ENCODE results near the gene NXF2B. TPM values are rescaled to one million over a fixed set of nuclear protein-coding genes. Genes with fewer than 3 reads are reported as not detected.

Gene NXF2B
- total RNA-seq, 5 donors from 2014 or later (not counting 1 experiment from before 2014, with no cell fraction given) = not detected

DNA sequence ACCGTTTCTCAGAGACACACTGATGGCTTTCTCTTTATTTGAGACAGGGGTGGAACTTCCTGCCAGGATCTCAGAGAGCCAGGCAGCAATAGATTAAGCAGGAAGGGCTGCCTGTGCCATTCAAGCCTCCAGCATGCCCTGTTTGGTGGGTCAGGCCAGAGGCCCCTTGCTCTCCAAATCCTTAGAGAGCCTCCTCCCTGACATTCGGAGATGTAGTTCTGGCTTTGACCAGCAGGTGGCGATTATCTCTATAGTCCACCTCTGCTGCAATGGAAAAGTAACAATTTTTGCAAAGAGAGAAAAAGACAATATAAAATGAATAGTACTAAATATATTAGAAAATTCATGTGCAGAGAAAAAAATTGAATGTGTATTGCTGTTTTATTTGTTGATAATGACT, 93.9 kb downstream of the NXF2B start:
- Mint-ChIP-seq H3K27ac (no peak overlapping the region), H3K27me3 (peaks cover 0 to 26% of the 10 kb centered on the region in 2 donors), H3K4me3 (no peak overlapping the region), H3K36me3 (no peaks in the 10 kb centered on the region), H3K9me3 (no peaks in the 10 kb centered on the region), H3K4me1 (no peaks in the 10 kb centered on the region)
- Histone ChIP-seq H3K4me1 (ENCODE audit: control insufficient read depth in 1 of 2, extremely low read depth in 1 of 2, insufficient read depth in 2 of 2, low read length in 2 of 2) (no peaks in the 10 kb centered on the region), H3K27ac (ENCODE audit: low read length) (no peak overlapping the region), H3K4me3 (ENCODE audit: control insufficient read depth in 1 of 2, extremely low read depth in 1 of 2, low read length in 1 of 2) (no peak overlapping the region), H3K27me3 (replicated peaks in 1 of 2; ENCODE audit: control insufficient read depth in 2 of 2, extremely low read depth in 1 of 2, insufficient read depth in 2 of 2, low read length in 1 of 2) (no peaks in the 10 kb centered on the region), H3K9me3 (no peaks in the 10 kb centered on the region), H3K36me3 (ENCODE audit: control insufficient read depth in 2 of 2, extremely low read depth in 1 of 2, insufficient read depth in 1 of 2, low read length in 1 of 2) (no peaks in the 10 kb centered on the region)
- CTCF ChIA-PET = interaction anchor here in 1 of 2 donors (0.6 kb wide), 2 partner anchors 556 to 943 kb away, joined by 3 to 6 read pairs; no protein-coding TSS in a partner anchor
- peak in 3 of 4 experiments; percentile 48 to 58 (median 55) for ATAC-seq (replicated peaks in 1 of 4)
- POLR2A ChIA-PET = no interaction called here
- no CpG with 5 or more reads among the region's 3 CpGs for WGBS (ENCODE audit: insufficient coverage)
- DNase-seq = peak in 34 of 35 experiments; percentile 3 to 71 (median 48)

DNA sequence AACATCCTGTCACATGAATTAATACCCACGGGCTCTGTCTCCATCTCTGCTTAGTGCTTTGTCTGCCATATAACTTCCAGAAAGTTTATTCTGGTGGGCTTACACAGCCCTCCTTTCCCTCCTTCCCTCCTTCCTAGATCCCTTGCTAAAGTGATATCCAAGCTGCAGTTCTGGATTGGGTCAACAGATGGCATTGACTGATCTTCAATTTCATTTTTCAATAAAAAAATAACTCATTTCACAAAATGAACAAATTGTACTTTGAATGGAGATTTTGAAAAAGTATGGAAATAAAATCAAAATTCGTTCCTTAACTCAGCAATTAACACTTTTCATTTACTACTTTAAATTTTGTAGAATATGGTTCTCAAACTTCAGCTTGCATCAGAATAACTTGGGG, 97.9 kb downstream of the NXF2B start:
- H3K4me3 Mint-ChIP-seq = no peak overlapping the region
- no peak overlapping the region for H3K27ac ChIP-seq (ENCODE audit: low read length)
- CTCF ChIA-PET = no interaction called here
- no peaks in the 10 kb centered on the region for H3K36me3 ChIP-seq (ENCODE audit: control insufficient read depth in 2 of 2, extremely low read depth in 1 of 2, insufficient read depth in 1 of 2, low read length in 1 of 2)
- no peaks in the 10 kb centered on the region for H3K4me1 ChIP-seq (ENCODE audit: control insufficient read depth in 1 of 2, extremely low read depth in 1 of 2, insufficient read depth in 2 of 2, low read length in 2 of 2)
- H3K4me3 ChIP-seq (ENCODE audit: control insufficient read depth in 1 of 2, extremely low read depth in 1 of 2, low read length in 1 of 2) = no peak overlapping the region
- POLR2A ChIA-PET = no interaction called here
- no peaks in the 10 kb centered on the region for H3K36me3 Mint-ChIP-seq
- peaks cover 0 to 11% of the 10 kb centered on the region in 2 donors for H3K27me3 Mint-ChIP-seq
- H3K27ac Mint-ChIP-seq = no peak overlapping the region
- no peaks in the 10 kb centered on the region for H3K9me3 Mint-ChIP-seq
- H3K4me1 Mint-ChIP-seq = no peaks in the 10 kb centered on the region
- DNase-seq (no peak), ATAC-seq (replicated peaks in 1 of 4) (no peak)
- H3K27me3 ChIP-seq (replicated peaks in 1 of 2; ENCODE audit: control insufficient read depth in 2 of 2, extremely low read depth in 1 of 2, insufficient read depth in 2 of 2, low read length in 1 of 2) = no peaks in the 10 kb centered on the region
- WGBS (ENCODE audit: insufficient coverage) = no CpG with 5 or more reads among the region's 2 CpGs
- no peaks in the 10 kb centered on the region for H3K9me3 ChIP-seq

DNA sequence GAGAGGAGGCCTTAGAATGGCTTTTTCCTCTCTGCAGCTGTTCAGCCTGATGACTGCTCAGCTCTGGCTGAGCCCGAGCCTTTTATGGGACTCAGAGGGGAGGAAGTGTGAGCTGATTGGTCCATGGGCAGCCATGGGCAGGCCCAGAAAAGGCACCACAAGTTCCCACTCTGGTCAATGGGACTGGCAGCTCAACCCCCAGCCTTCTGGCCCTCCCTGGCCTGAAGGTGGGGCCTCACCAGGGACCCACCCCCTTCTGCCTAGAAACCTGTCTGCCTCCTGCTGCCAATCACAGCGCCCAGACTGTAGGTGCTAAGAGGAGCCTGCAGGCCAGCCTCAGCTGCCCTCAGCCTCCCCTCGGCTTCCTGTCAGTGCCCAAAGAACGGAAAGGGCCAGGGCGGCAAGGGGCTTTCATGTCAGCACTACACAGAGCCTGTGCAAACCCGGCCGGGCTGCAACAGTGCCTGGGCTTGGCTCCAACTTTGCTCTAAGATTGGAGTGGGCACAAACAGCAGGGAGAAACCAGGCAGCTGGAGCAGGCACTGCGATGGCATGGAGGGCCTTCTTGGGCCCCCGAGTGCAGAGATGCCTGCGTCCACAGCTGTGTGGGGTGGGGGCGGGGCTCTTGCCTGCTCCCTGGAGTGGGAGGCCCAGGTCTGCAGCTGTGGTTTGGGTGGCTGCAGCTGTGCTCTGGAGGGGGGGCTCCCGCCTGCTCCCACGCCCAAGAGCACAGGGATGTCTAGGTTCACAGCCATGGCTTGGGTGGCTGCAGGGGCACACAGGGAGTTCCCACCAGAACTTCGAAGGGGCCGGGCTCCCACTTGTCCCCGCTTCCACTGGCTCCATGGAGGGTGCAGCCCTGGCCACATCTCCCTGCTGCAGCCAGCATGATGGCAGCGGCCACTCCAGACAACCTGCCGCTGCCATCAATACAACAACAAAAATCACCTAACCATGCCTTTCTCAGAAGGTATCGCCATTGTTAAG, 100.2 kb downstream of the NXF2B start:
- 84% methylated on average over 12 of the region's 19 CpGs for whole genome bisulfite sequencing (ENCODE audit: insufficient coverage)
- Histone ChIP-seq H3K27me3 (replicated peaks in 1 of 2; ENCODE audit: control insufficient read depth in 2 of 2, extremely low read depth in 1 of 2, insufficient read depth in 2 of 2, low read length in 1 of 2) (no peaks in the 10 kb centered on the region), H3K9me3 (no peaks in the 10 kb centered on the region), H3K4me1 (ENCODE audit: control insufficient read depth in 1 of 2, extremely low read depth in 1 of 2, insufficient read depth in 2 of 2, low read length in 2 of 2) (no peaks in the 10 kb centered on the region), H3K36me3 (ENCODE audit: control insufficient read depth in 2 of 2, extremely low read depth in 1 of 2, insufficient read depth in 1 of 2, low read length in 1 of 2) (no peaks in the 10 kb centered on the region), H3K4me3 (ENCODE audit: control insufficient read depth in 1 of 2, extremely low read depth in 1 of 2, low read length in 1 of 2) (no peak overlapping the region), H3K27ac (ENCODE audit: low read length) (no peak overlapping the region)
- peak in 9 of 35 experiments; percentile 3 to 41 (median 13) for DNase-seq
- no peaks in the 10 kb centered on the region for H3K36me3 Mint-ChIP-seq
- H3K27me3 Mint-ChIP-seq = peaks cover 0 to 11% of the 10 kb centered on the region in 2 donors
- no peaks in the 10 kb centered on the region for H3K4me1 Mint-ChIP-seq
- no peak overlapping the region for H3K27ac Mint-ChIP-seq
- peak in 3 of 4 experiments; percentile 29 to 85 (median 75) for ATAC-seq (replicated peaks in 1 of 4)
- no peak overlapping the region for H3K4me3 Mint-ChIP-seq
- ChIA-PET CTCF (interaction anchor here in 1 of 2 donors (0.5 kb wide), 1 partner anchor 184 kb away, joined by 4 read pairs; the partner anchor contains the start of gene BEX5), POLR2A (no interaction called here)
- no peaks in the 10 kb centered on the region for H3K9me3 Mint-ChIP-seq

DNA sequence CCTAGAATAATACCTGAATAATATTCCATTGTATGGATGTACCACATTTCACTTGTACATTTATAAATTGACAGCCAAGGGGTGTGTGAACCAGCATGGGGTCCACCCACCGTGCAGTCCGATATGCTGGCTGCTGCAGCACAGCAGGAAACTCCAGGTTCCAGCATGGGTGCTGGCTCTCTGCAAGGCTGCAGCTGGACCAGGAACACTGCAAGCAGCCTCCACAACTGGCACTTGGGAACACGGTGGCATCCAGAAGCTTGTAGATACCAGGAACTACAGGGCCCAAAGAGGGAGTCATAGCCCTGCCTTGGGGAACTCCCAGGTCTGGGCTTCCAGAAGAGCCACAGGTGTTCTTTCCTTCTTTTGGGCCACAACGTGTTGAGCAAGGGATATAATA, 101.6 kb downstream of the NXF2B start:
- Mint-ChIP-seq H3K27ac (no peak overlapping the region), H3K9me3 (no peaks in the 10 kb centered on the region), H3K4me3 (no peak overlapping the region), H3K27me3 (peaks cover 0 to 11% of the 10 kb centered on the region in 2 donors), H3K36me3 (no peaks in the 10 kb centered on the region), H3K4me1 (no peaks in the 10 kb centered on the region)
- ChIA-PET CTCF (no interaction called here), POLR2A (no interaction called here)
- Histone ChIP-seq H3K9me3 (no peaks in the 10 kb centered on the region), H3K27me3 (replicated peaks in 1 of 2; ENCODE audit: control insufficient read depth in 2 of 2, extremely low read depth in 1 of 2, insufficient read depth in 2 of 2, low read length in 1 of 2) (no peaks in the 10 kb centered on the region), H3K27ac (ENCODE audit: low read length) (no peak overlapping the region), H3K36me3 (ENCODE audit: control insufficient read depth in 2 of 2, extremely low read depth in 1 of 2, insufficient read depth in 1 of 2, low read length in 1 of 2) (no peaks in the 10 kb centered on the region), H3K4me1 (ENCODE audit: control insufficient read depth in 1 of 2, extremely low read depth in 1 of 2, insufficient read depth in 2 of 2, low read length in 2 of 2) (no peaks in the 10 kb centered on the region), H3K4me3 (ENCODE audit: control insufficient read depth in 1 of 2, extremely low read depth in 1 of 2, low read length in 1 of 2) (no peak overlapping the region)
- 80% methylated on average over 2 of the region's 4 CpGs for WGBS (ENCODE audit: insufficient coverage)
- DNase-seq (no peak), ATAC-seq (replicated peaks in 1 of 4) (no peak)

Other genes starting within 250 kb of the NXF2B start
- gene TCP11X1, start 224.7 kb downstream of the NXF2B start, total RNA-seq = not detected
- not detected for gene NXF2, start 192.8 kb downstream of the NXF2B start, total RNA-seq
- not detected for gene TCP11X2, start 31.8 kb upstream of the NXF2B start, total RNA-seq
- gene TMSB15A, start 76.7 kb upstream of the NXF2B start, total RNA-seq = not detected
- 10 to 100 TPM; 10.5 to 14.4 (median 12.1) TPM for gene ARMCX5, start 159.5 kb upstream of the NXF2B start, total RNA-seq
- gene GPRASP1, start 211.5 kb upstream of the NXF2B start, total RNA-seq = 10 to 100 TPM; 32.6 to 69.1 (median 36.0) TPM

Measured in T-cell (primary cell).